Activated CD8-positive, alpha-beta memory T cell treated with anti-CD3 and anti-CD28 coated beads for 36 hours (primary cell): ENCODE results near the gene AKAIN1. TPM values are rescaled to one million over a fixed set of nuclear protein-coding genes. Genes with fewer than 3 reads are reported as not detected.

ENCODE experiments used
- CTCF ChIA-PET: fragments of 350-600 bp; sonication (Branson Sonifier 250); formaldehyde crosslinking; loops from one replicate; lab custom pipeline; 2021; ENCODE audit warnings: antibody characterized with exemption; lab: Charles Lee
- POLR2A ChIA-PET: fragments of 350-600 bp; sonication (Branson Sonifier 250); formaldehyde crosslinking; loops from one replicate; lab custom pipeline; 2021; ENCODE audit warnings: antibody characterized with exemption; lab: Charles Lee
- total RNA-seq, 2 experiments: library from RNA; stranded (reverse); gene quantifications; one replicate each; pipeline ENCODE4 v1.2.3, GENCODE V29; 2021

AKAIN1 gene
- total RNA-seq, 2 experiments from 2014 or later, result not detected

DNA sequence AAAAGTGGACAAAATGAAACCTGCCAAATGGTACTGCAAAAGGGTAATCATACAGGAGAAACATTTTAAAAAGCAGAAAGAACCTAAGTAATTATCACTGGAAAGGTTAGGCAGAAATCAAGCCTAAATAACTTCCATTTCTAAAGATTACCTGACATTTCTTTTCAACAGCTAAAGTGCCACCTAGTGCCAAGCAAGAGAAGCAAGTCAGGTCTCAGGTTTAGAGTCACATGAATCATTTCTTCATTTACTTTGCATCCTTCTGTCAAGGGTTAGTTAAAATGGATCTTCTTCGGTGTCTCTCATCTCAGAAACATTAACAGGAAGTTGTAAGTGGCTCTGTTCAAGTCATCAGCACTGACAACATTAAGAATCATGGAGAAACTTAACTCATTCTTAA lies 90.3 kb downstream of the AKAIN1 start:
- CTCF ChIA-PET, result no interaction called here
- POLR2A ChIA-PET, result no interaction called here

DNA sequence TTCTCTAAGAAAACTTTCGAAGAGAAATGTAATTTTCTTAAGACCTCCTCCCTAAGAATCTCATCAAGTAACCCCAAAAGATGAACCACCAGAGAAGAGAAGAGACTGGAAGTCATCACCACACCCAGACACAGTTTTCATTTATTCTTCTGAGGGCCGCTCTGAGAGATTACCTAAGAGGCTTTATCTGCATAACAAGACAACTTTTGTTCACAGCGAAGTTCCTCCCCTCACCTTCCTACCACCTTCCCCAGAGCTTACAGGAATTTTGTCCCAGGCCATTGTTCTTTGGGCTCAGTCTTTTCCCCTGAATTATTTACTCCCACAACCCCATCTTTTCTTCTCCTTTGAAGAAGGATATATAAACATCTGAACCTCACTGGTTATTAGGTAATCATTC lies 92.8 kb downstream of the AKAIN1 start:
- CTCF ChIA-PET, result no interaction called here

DNA sequence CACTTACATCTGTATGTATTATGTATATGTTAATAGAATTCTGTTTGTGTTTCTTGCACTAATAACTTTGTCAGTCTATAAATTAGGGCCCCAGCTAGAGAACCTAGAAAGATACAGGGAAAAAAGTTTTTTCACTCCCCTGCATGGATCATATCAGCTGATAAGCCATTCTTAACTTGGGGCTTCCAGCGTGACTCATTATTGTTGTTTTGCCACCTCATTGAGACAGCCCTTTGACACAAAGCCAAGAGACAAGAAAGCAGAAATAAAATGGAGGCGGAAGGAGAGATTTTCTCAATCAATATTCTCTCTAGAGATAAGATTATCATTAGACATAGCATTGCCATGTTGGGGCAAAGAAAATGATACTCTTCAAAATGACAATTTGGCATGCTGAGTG lies 93.4 kb downstream of the AKAIN1 start:
- POLR2A ChIA-PET, result no interaction called here
- CTCF ChIA-PET, result no interaction called here

More for the DNA sequence above, 92.8 kb downstream of the AKAIN1 start:
- POLR2A ChIA-PET, result no interaction called here

DNA sequence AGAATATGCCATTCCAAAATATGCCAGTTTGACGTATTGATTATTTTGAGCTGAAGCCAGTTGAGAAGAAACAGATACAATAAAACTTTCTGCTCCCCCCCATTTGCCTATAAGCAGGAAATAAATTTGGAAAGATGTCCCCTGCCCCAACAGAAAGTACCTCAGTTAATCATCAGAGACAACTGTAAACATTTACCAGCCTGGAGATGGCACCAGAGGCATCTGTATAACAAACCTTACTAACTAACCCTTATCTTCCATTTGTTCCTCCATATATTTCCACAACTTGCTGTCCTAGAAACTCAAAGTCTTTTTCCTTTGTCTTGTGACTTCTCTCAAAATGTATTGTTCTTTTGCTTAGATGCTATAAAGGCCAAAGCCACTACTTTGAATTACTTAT lies 93.8 kb downstream of the AKAIN1 start:
- ChIA-PET CTCF (no interaction called here), POLR2A (no interaction called here)

- POLR2A ChIA-PET, result no interaction called here
- CTCF ChIA-PET, result no interaction called here
Observed at GRCh38 chr18:5097116-5097703, 99.8 kb downstream of the AKAIN1 start.

- CTCF ChIA-PET, result no interaction called here
- POLR2A ChIA-PET, result no interaction called here
Observed at GRCh38 chr18:5095239-5095638, 101.8 kb downstream of the AKAIN1 start.

- ChIA-PET CTCF (no interaction called here), POLR2A (no interaction called here)
Observed at GRCh38 chr18:5093902-5094301, 103.2 kb downstream of the AKAIN1 start.

Other genes with a start within 250 kb of the AKAIN1 start
- 10 to 100 TPM; 20.1 to 20.2 TPM for gene ZBTB14, start 98.5 kb upstream of the AKAIN1 start, total RNA-seq